ENCODE measurements around the gene C13orf46. TPM values are rescaled to one million over a fixed set of nuclear protein-coding genes. Genes with fewer than 3 reads are reported as not detected.
A peak's percentile ranks its signal among the peaks of the same experiment; 100 is the strongest.
"Not testable (repeated sequence)": the region's sequence is repeated elsewhere in the genome, so short reads cannot be mapped to it uniquely, and the experiment has no call there.

The C13orf46 gene
- total and polyA plus RNA-seq, 4 experiments from 2014 or later = 1.5 to 14.2 (median 13.9) TPM; not detected in 1

DNA sequence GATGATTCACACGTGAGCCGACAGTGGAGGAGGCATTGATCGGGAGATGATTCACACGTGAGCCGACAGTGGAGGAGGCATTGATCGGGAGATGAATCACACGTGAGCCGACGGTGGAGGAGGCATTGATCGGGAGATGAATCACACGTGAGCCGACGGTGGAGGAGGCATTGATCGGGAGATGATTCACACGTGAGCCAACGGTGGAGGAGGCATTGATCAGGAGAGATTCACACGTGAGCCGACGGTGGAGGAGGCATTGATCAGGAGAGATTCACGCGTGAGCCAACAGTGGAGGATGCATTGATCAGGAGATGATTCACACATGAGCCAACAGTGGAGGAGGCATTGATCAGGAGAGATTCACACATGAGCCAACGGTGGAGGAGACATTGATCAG, 60.0 kb downstream of the C13orf46 start:
- H3K4me1 Mint-ChIP-seq; DNase-seq; H3K4me3 ChIP-seq (ENCODE audit: low read length in 2 of 2); H3K4me1 ChIP-seq (ENCODE audit: insufficient read depth, low read length); H3K27ac ChIP-seq (ENCODE audit: low read depth, low read length); H3K36me3 ChIP-seq (ENCODE audit: insufficient read depth, low read length); POLR2A ChIA-PET (ENCODE audit: partially characterized antibody); CTCF ChIA-PET (ENCODE audit: partially characterized antibody); H3K9me3 ChIP-seq (ENCODE audit: control insufficient read depth in 1 of 2, low read length in 2 of 2); H3K4me3 Mint-ChIP-seq; intact Hi-C loops (cut with micrococcal nuclease); H3K27ac Mint-ChIP-seq; H3K36me3 Mint-ChIP-seq: not testable (repeated sequence)
- peaks cover 0 to 11% (median 8%) of the 10 kb centered on the region in 8 donors for H3K9me3 Mint-ChIP-seq
- peaks cover 31 to 40% of the 10 kb centered on the region in 2 donors for H3K27me3 Mint-ChIP-seq
- H3K27me3 ChIP-seq (ENCODE audit: insufficient read depth, low read length) = peaks cover 28% of the 10 kb centered on the region

DNA sequence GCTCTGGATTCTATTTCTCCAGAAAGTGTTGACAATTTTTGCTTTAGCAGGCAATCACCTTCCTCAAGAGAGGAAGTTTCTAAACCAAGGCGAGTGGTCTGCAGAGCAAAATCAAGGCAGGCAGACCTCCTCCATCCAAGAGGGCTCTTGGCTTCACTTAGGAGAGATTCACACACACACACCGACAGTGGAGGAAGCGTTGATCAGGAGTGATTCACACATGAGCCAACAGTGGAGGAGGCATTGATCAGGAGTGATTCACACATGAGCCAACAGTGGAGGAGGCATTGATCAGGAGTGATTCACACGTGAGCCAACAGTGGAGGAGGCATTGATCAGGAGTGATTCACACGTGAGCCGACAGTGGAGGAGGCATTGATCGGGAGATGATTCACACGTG, 60.5 kb downstream of the C13orf46 start:
- H3K27ac Mint-ChIP-seq; H3K9me3 ChIP-seq (ENCODE audit: control insufficient read depth in 1 of 2, low read length in 2 of 2); H3K36me3 Mint-ChIP-seq; H3K4me1 ChIP-seq (ENCODE audit: insufficient read depth, low read length); H3K36me3 ChIP-seq (ENCODE audit: insufficient read depth, low read length); H3K4me3 ChIP-seq (ENCODE audit: low read length in 2 of 2); POLR2A ChIA-PET (ENCODE audit: partially characterized antibody); DNase-seq; intact Hi-C loops (cut with micrococcal nuclease); CTCF ChIA-PET (ENCODE audit: partially characterized antibody); H3K27ac ChIP-seq (ENCODE audit: low read depth, low read length); H3K4me1 Mint-ChIP-seq; H3K4me3 Mint-ChIP-seq: not testable (repeated sequence)
- Mint-ChIP-seq H3K27me3 (peaks cover 31 to 42% of the 10 kb centered on the region in 2 donors), H3K9me3 (peaks cover 0 to 11% (median 8%) of the 10 kb centered on the region in 8 donors)
- H3K27me3 ChIP-seq (ENCODE audit: insufficient read depth, low read length) = peaks cover 28% of the 10 kb centered on the region

GRCh38 chr13:113912596-113912995, 61.3 kb downstream of the C13orf46 start:
- no peak overlapping the region for H3K27ac Mint-ChIP-seq
- Histone ChIP-seq H3K9me3 (ENCODE audit: control insufficient read depth in 1 of 2, low read length in 2 of 2) (no peaks in the 10 kb centered on the region), H3K4me1 (ENCODE audit: insufficient read depth, low read length) (peaks cover 11% of the 10 kb centered on the region), H3K36me3 (ENCODE audit: insufficient read depth, low read length) (no peaks in the 10 kb centered on the region), H3K4me3 (ENCODE audit: low read length in 2 of 2) (no peak overlapping the region), H3K27me3 (ENCODE audit: insufficient read depth, low read length) (peaks cover 33% of the 10 kb centered on the region), H3K27ac (ENCODE audit: low read depth, low read length) (no peak overlapping the region)
- no peak overlapping the region for H3K4me3 Mint-ChIP-seq
- intact Hi-C loops (cut with micrococcal nuclease) = no loop called here
- peaks cover 0 to 4% of the 10 kb centered on the region in 2 donors for H3K36me3 Mint-ChIP-seq
- POLR2A ChIA-PET (ENCODE audit: partially characterized antibody) = no interaction called here
- peaks cover 0 to 11% (median 8%) of the 10 kb centered on the region in 8 donors for H3K9me3 Mint-ChIP-seq
- no peak for DNase-seq
- CTCF ChIA-PET (ENCODE audit: partially characterized antibody) = no interaction called here
- H3K4me1 Mint-ChIP-seq = peaks cover 3 to 15% (median 12%) of the 10 kb centered on the region in 4 donors
- peaks cover 31 to 42% of the 10 kb centered on the region in 2 donors for H3K27me3 Mint-ChIP-seq

DNA sequence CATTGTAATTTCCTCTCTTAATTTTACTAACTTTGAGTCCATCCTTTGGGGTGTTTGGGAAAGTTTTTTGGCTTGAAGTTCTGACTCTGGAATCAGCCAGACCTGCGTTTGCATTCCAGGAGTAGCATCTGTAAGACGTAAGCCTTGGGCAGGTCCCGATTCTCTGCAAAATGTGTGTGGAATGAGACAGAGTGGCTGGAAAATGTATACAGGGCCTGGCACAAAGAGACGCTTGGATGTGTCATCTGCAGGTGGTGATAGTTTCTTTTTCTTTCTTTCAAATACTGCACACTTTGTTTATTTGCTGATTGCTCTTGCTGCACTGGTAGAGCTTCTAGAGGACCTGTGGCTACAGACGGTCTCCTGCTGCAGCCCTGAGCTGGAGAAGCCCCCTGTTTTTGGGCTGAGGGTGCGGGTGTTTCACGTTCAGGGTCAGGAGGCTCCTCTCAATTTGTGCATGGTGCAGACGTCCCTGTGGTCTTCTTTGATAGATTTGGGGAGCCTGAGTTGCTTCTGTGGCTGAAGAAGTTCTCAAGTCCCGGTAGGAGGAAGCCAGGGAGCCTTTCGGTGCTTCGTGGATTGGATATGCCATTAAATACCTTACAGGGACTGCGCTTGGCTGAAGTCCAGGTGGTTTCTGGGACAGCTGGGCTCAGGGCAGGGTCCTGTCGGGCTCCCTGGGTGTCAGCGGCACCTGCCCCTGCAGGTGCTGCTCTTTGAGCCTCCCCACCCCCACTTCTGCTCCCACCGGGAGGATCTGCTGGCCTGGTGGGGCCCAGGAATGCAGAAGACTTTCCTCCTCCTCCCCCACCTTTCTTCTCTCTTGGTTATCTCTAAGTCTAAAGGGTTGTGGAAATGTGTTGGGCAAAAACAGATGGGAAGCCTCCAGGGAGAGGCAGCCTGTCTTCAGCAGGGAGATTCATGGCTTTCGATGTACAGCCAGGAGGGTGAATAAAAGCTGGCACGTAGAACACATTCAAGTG, 66.0 kb downstream of the C13orf46 start:
- H3K9me3 ChIP-seq (ENCODE audit: control insufficient read depth in 1 of 2, low read length in 2 of 2) = no peaks in the 10 kb centered on the region
- no peaks in the 10 kb centered on the region for H3K36me3 Mint-ChIP-seq
- peaks cover 16 to 22% of the 10 kb centered on the region in 2 donors for H3K27me3 Mint-ChIP-seq
- H3K36me3 ChIP-seq (ENCODE audit: insufficient read depth, low read length) = no peaks in the 10 kb centered on the region
- H3K27ac ChIP-seq (ENCODE audit: low read depth, low read length) = no peak overlapping the region
- peak overlapping the region in 1 of 8 donors; percentile 18 for H3K4me3 Mint-ChIP-seq
- peaks cover 3 to 17% (median 11%) of the 10 kb centered on the region in 4 donors for H3K4me1 Mint-ChIP-seq
- H3K4me3 ChIP-seq (ENCODE audit: low read length in 2 of 2) = no peak overlapping the region
- DNase-seq = no peak
- intact Hi-C loops (cut with micrococcal nuclease) = no loop called here
- ChIA-PET POLR2A (ENCODE audit: partially characterized antibody) (no interaction called here), CTCF (ENCODE audit: partially characterized antibody) (no interaction called here)
- H3K27me3 ChIP-seq (ENCODE audit: insufficient read depth, low read length) = peaks cover 9% of the 10 kb centered on the region
- H3K4me1 ChIP-seq (ENCODE audit: insufficient read depth, low read length) = peaks cover 11% of the 10 kb centered on the region
- H3K27ac Mint-ChIP-seq = peak overlapping the region in 1 of 7 donors; percentile 17
- H3K9me3 Mint-ChIP-seq = peaks cover 0 to 10% (median 8%) of the 10 kb centered on the region in 8 donors

- H3K36me3 Mint-ChIP-seq = no peaks in the 10 kb centered on the region
- no peak for DNase-seq
- POLR2A ChIA-PET (ENCODE audit: partially characterized antibody) = no interaction called here
- no peak overlapping the region for H3K4me3 Mint-ChIP-seq
- H3K4me3 ChIP-seq (ENCODE audit: low read length in 2 of 2) = no peak overlapping the region
- H3K27me3 Mint-ChIP-seq = peaks cover 10 to 13% of the 10 kb centered on the region in 2 donors
- CTCF ChIA-PET (ENCODE audit: partially characterized antibody) = no interaction called here
- H3K9me3 ChIP-seq (ENCODE audit: control insufficient read depth in 1 of 2, low read length in 2 of 2) = no peaks in the 10 kb centered on the region
- peaks cover 3 to 17% (median 11%) of the 10 kb centered on the region in 4 donors for H3K4me1 Mint-ChIP-seq
- H3K36me3 ChIP-seq (ENCODE audit: insufficient read depth, low read length) = no peaks in the 10 kb centered on the region
- no peak overlapping the region for H3K27ac Mint-ChIP-seq
- peaks cover 4% of the 10 kb centered on the region for H3K27me3 ChIP-seq (ENCODE audit: insufficient read depth, low read length)
- H3K27ac ChIP-seq (ENCODE audit: low read depth, low read length) = no peak overlapping the region
- intact Hi-C loops (cut with micrococcal nuclease) = no loop called here
- H3K4me1 ChIP-seq (ENCODE audit: insufficient read depth, low read length) = peaks cover 11% of the 10 kb centered on the region
- peaks cover 0 to 3% (median 0%) of the 10 kb centered on the region in 8 donors for H3K9me3 Mint-ChIP-seq
Observed at GRCh38 chr13:113906571-113906970, 67.3 kb downstream of the C13orf46 start.

DNA sequence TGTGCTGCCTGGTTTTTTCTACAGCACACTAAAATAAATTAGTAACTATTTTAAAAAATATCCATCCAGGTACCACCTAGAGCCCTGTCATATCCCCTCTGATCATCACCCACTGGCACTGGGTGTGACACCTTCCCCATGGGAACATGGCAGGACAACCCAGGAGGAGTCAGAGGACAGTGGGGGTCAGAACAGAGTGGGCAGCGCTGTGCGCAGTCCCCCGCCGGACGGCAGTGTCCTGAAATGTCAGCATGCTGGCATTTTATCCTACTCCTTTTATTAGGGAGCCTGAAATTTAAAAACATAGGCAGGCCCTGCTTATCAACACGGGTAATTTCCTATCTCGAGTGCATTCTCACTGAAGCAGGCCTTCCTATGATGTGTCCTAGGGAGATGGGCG, 67.9 kb downstream of the C13orf46 start:
- ChIA-PET CTCF (ENCODE audit: partially characterized antibody) (no interaction called here), POLR2A (ENCODE audit: partially characterized antibody) (no interaction called here)
- Mint-ChIP-seq H3K36me3 (no peaks in the 10 kb centered on the region), H3K4me1 (peaks cover 3 to 17% (median 11%) of the 10 kb centered on the region in 4 donors), H3K27me3 (peaks cover 9 to 10% of the 10 kb centered on the region in 2 donors), H3K9me3 (no peaks in the 10 kb centered on the region), H3K4me3 (no peak overlapping the region), H3K27ac (no peak overlapping the region)
- no peak for DNase-seq
- no peak overlapping the region for H3K27ac ChIP-seq (ENCODE audit: low read depth, low read length)
- H3K4me1 ChIP-seq (ENCODE audit: insufficient read depth, low read length) = peaks cover 11% of the 10 kb centered on the region
- H3K9me3 ChIP-seq (ENCODE audit: control insufficient read depth in 1 of 2, low read length in 2 of 2) = no peaks in the 10 kb centered on the region
- H3K4me3 ChIP-seq (ENCODE audit: low read length in 2 of 2) = no peak overlapping the region
- peaks cover 4% of the 10 kb centered on the region for H3K27me3 ChIP-seq (ENCODE audit: insufficient read depth, low read length)
- no peaks in the 10 kb centered on the region for H3K36me3 ChIP-seq (ENCODE audit: insufficient read depth, low read length)
- intact Hi-C loops (cut with micrococcal nuclease) = loop anchor here (2.0 kb wide), 1 partner anchor 89 kb away; no protein-coding TSS in a partner anchor

- H3K27ac Mint-ChIP-seq = no peak overlapping the region
- H3K27me3 Mint-ChIP-seq = peaks cover 5 to 11% of the 10 kb centered on the region in 2 donors
- Histone ChIP-seq H3K9me3 (ENCODE audit: control insufficient read depth in 1 of 2, low read length in 2 of 2) (no peaks in the 10 kb centered on the region), H3K27ac (ENCODE audit: low read depth, low read length) (no peak overlapping the region), H3K4me1 (ENCODE audit: insufficient read depth, low read length) (peaks cover 11% of the 10 kb centered on the region), H3K4me3 (ENCODE audit: low read length in 2 of 2) (no peak overlapping the region), H3K27me3 (ENCODE audit: insufficient read depth, low read length) (peaks cover 4% of the 10 kb centered on the region), H3K36me3 (ENCODE audit: insufficient read depth, low read length) (no peaks in the 10 kb centered on the region)
- intact Hi-C loops (cut with micrococcal nuclease) = loop anchor here (2.0 kb wide), 1 partner anchor 88 kb away; no protein-coding TSS in a partner anchor
- no peak for DNase-seq
- H3K36me3 Mint-ChIP-seq = no peaks in the 10 kb centered on the region
- H3K9me3 Mint-ChIP-seq = no peaks in the 10 kb centered on the region
- ChIA-PET CTCF (ENCODE audit: partially characterized antibody) (interaction anchor here (0.6 to 1.0 kb wide), 2 partner anchors 91 to 181 kb away, joined by 3 to 6 read pairs; no protein-coding TSS in a partner anchor), POLR2A (ENCODE audit: partially characterized antibody) (no interaction called here)
- peaks cover 3 to 17% (median 11%) of the 10 kb centered on the region in 4 donors for H3K4me1 Mint-ChIP-seq
- no peak overlapping the region for H3K4me3 Mint-ChIP-seq
Observed at GRCh38 chr13:113905018-113905417, 68.9 kb downstream of the C13orf46 start.
